IMR-90 (cell line): ENCODE results near the gene RMC1. TPM values are rescaled to one million over a fixed set of nuclear protein-coding genes. Genes with fewer than 3 reads are reported as not detected.

ENCODE experiments used
- ATAC-seq: fragments of 200-7000 bp; cut with Tn5 transposase; 2 replicates; pipeline ENCODE4 v1.9.1; 2020; ENCODE audit warnings: low read depth, mild to moderate bottlenecking, moderate library complexity
- BruUV-seq: library from RNA; stranded (reverse); fragments of 400-500 nt; replicated peaks from 2 replicates; lab custom pipeline; 2021; lab: Mats Ljungman, UMichigan
- CTCF ChIA-PET: fragments of 300-600 bp; formaldehyde crosslinking; extraction: SDS; loops from one replicate; lab custom pipeline; 2021; ENCODE audit warnings: antibody characterized with exemption; lab: Yijun Ruan, JAX
- POLR2A ChIA-PET: fragments of 300-600 bp; sonication (Branson Sonifier 250); formaldehyde crosslinking; loops from one replicate; lab custom pipeline; 2022; ENCODE audit warnings: antibody characterized with exemption; ENCODE audit not compliant: unreplicated experiment; lab: Charles Lee
- DNase-seq: peaks from one replicate; pipeline ENCODE4 v3.0.0; 2013
- H2AFZ ChIP-seq: replicated peaks from 2 replicates; pipeline ENCODE3; 2013; ENCODE audit warnings: low read length, mild to moderate bottlenecking; ENCODE audit not compliant: poor library complexity
- H2AK5ac ChIP-seq: 2 replicates; pipeline ENCODE4 v1.6.1; 2013; ENCODE audit warnings: low read depth, low read length, inconsistent platforms
- H2AK9ac ChIP-seq: replicated peaks from 2 replicates; pipeline ENCODE3; 2013; ENCODE audit warnings: mild to moderate bottlenecking, low read depth, low read length, moderate library complexity; ENCODE audit not compliant: poor library complexity
- H2BK120ac ChIP-seq: 2 replicates; pipeline ENCODE4 v1.6.1; 2013; ENCODE audit warnings: low read depth, low read length, inconsistent platforms
- H2BK15ac ChIP-seq: 3 replicates; pipeline ENCODE4 v1.6.1; 2013; ENCODE audit warnings: low read depth, low read length, inconsistent platforms
- H2BK20ac ChIP-seq: 2 replicates; pipeline ENCODE4 v1.6.1; 2013; ENCODE audit warnings: low read depth, mild to moderate bottlenecking, inconsistent platforms, low read length, moderate library complexity
- H2BK5ac ChIP-seq: 2 replicates; pipeline ENCODE4 v1.6.1; 2013; ENCODE audit warnings: mild to moderate bottlenecking, low read depth, low read length, inconsistent platforms; ENCODE audit not compliant: poor library complexity, severe bottlenecking
- H3K14ac ChIP-seq: replicated peaks from 2 replicates; pipeline ENCODE4 v1.6.1; 2013; ENCODE audit warnings: low read depth, low read length, inconsistent platforms
- H3K18ac ChIP-seq: 2 replicates; pipeline ENCODE4 v1.6.1; 2013; ENCODE audit warnings: low read depth, low read length, control low read depth
- H3K23ac ChIP-seq: 2 replicates; pipeline ENCODE4 v1.6.1; 2013; ENCODE audit warnings: low read depth, low read length, inconsistent platforms
- H3K27ac ChIP-seq: 2 replicates; pipeline ENCODE4 v1.5.1; 2013; ENCODE audit warnings: mild to moderate bottlenecking, control low read depth, low read length; ENCODE audit not compliant: insufficient read depth
- H3K27me3 ChIP-seq: 2 replicates; pipeline ENCODE4 v1.6.1; 2013; ENCODE audit warnings: low read length; ENCODE audit not compliant: control insufficient read depth, insufficient read depth
- H3K36me3 ChIP-seq: 2 replicates; pipeline ENCODE4 v1.6.1; 2013; ENCODE audit warnings: low read length, mixed read lengths; ENCODE audit not compliant: control insufficient read depth, insufficient read depth
- H3K4ac ChIP-seq: 2 replicates; pipeline ENCODE4 v1.6.1; 2013; ENCODE audit warnings: low read depth, low read length, inconsistent platforms
- H3K4me1 ChIP-seq: 2 replicates; pipeline ENCODE4 v1.6.1; 2013; ENCODE audit warnings: low read length, mixed read lengths; ENCODE audit not compliant: control insufficient read depth, insufficient read depth
- H3K4me2 ChIP-seq: 2 replicates; pipeline ENCODE4 v1.6.1; 2013; ENCODE audit warnings: low read depth, mild to moderate bottlenecking, control low read depth, low read length, moderate library complexity
- H3K4me3 ChIP-seq: 2 replicates; pipeline ENCODE4 v1.5.1; 2013; ENCODE audit warnings: low read depth, mild to moderate bottlenecking, control low read depth, low read length, moderate library complexity; ENCODE audit not compliant: insufficient read depth
- H3K56ac ChIP-seq: 2 replicates; pipeline ENCODE4 v1.6.1; 2013; ENCODE audit warnings: low read length, inconsistent platforms; ENCODE audit not compliant: insufficient read depth; ENCODE audit errors: extremely low read depth
- H3K79me1 ChIP-seq, 2 experiments: 2 replicates each; pipeline ENCODE4 v1.6.1; 2013; ENCODE audit warnings: low read length in 2 of 2, inconsistent platforms in 1 of 2, low read depth in 1 of 2
- H3K9ac ChIP-seq: 2 replicates; pipeline ENCODE4 v1.6.1; 2013; ENCODE audit warnings: low read depth, low read length, control low read depth
- H3K9me1 ChIP-seq: 2 replicates; pipeline ENCODE4 v1.6.1; 2013; ENCODE audit warnings: low read length, inconsistent platforms; ENCODE audit not compliant: insufficient read depth
- H3K9me3 ChIP-seq: 2 replicates; pipeline ENCODE4 v1.6.1; 2013; ENCODE audit warnings: low read length; ENCODE audit not compliant: control insufficient read depth, insufficient read depth
- H4K20me1 ChIP-seq: 2 replicates; pipeline ENCODE4 v1.6.1; 2013; ENCODE audit warnings: low read length, inconsistent platforms; ENCODE audit not compliant: insufficient read depth
- H4K5ac ChIP-seq: 2 replicates; pipeline ENCODE4 v1.6.1; 2013; ENCODE audit warnings: mild to moderate bottlenecking, low read depth, low read length, control low read depth
- H4K8ac ChIP-seq, 2 experiments: 2 replicates each; pipeline ENCODE4 v1.6.1; 2013; ENCODE audit warnings: low read depth in 2 of 2, low read length in 2 of 2, control low read depth in 1 of 2, inconsistent platforms in 1 of 2
- H4K91ac ChIP-seq: 2 replicates; pipeline ENCODE4 v1.6.1; 2013; ENCODE audit warnings: low read depth, low read length, inconsistent platforms; ENCODE audit not compliant: insufficient read depth
- BHLHE40 ChIP-seq: fragments of 150-350 bp; IDR thresholded peaks from 2 replicates; pipeline ENCODE4 v1.6.1; 2016; ENCODE audit warnings: mild to moderate bottlenecking, low read depth, low read length
- CEBPB ChIP-seq: IDR thresholded peaks from 2 replicates; pipeline ENCODE4 v1.6.1; 2012; ENCODE audit warnings: low read depth, low read length, improper control_type of control experiment
- CHD1 ChIP-seq: IDR thresholded peaks from 2 replicates; pipeline ENCODE4 v1.6.1; 2012; ENCODE audit warnings: low read depth, low read length, improper control_type of control experiment
- ELK1 ChIP-seq: fragments of 150-350 bp; IDR thresholded peaks from 2 replicates; pipeline ENCODE4 v1.6.1; 2016; ENCODE audit warnings: low read depth, mild to moderate bottlenecking, low read length, moderate library complexity, borderline replicate concordance
- FOS ChIP-seq: fragments of 150-350 bp; IDR thresholded peaks from 2 replicates; pipeline ENCODE4 v1.6.1; 2016; ENCODE audit warnings: low read depth, low read length
- MAZ ChIP-seq: IDR thresholded peaks from 2 replicates; pipeline ENCODE4 v1.6.1; 2012; ENCODE audit warnings: low read depth, mild to moderate bottlenecking, low read length, improper control_type of control experiment, moderate library complexity, borderline replicate concordance
- NFE2L2 ChIP-seq: fragments of 150-350 bp; IDR thresholded peaks from 2 replicates; pipeline ENCODE4 v1.6.1; 2016; ENCODE audit warnings: low read depth, mild to moderate bottlenecking, low read length
- POLR2A ChIP-seq: IDR thresholded peaks from 2 replicates; pipeline ENCODE4 v1.6.1; 2012; ENCODE audit warnings: mild to moderate bottlenecking, low read depth, low read length
- RAD21 ChIP-seq: IDR thresholded peaks from 2 replicates; pipeline ENCODE4 v1.6.1; 2012; ENCODE audit warnings: low read length, improper control_type of control experiment
- RCOR1 ChIP-seq: IDR thresholded peaks from 2 replicates; pipeline ENCODE4 v1.6.1; 2012; ENCODE audit warnings: mild to moderate bottlenecking, low read length, improper control_type of control experiment; ENCODE audit not compliant: insufficient replicate concordance
- RFX5 ChIP-seq: IDR thresholded peaks from 2 replicates; pipeline ENCODE4 v1.8.0; 2012; ENCODE audit warnings: low read depth, mild to moderate bottlenecking, low read length, moderate library complexity
- SMC3 ChIP-seq: fragments of 150-350 bp; IDR thresholded peaks from 2 replicates; pipeline ENCODE4 v1.6.1; 2016; ENCODE audit warnings: low read depth, mild to moderate bottlenecking, antibody characterized with exemption, low read length, moderate library complexity
- WGBS, 2 experiments: methylation state at CpG; one replicate each; pipeline versions ENCODE4 v1.1.5 to v1.1.7; 2013; ENCODE audit warnings: missing lambda C conversion rate in 2 of 2; ENCODE audit not compliant: insufficient read length in 1 of 2; ENCODE audit errors: extremely low coverage in 2 of 2; 5-methylcytosine and 5-hydroxymethylcytosine counted together
- dilution Hi-C: fragments of 300-500 bp; cut with HindIII; formaldehyde crosslinking; loops from one replicate; pipeline ENCODE4 v1.14.3; 2018; ENCODE audit warnings: low sequenced_read_pairs; ENCODE audit not compliant: unreplicated experiment
- in situ Hi-C: fragments of 300-500 bp; cut with MboI; formaldehyde crosslinking; loops from 3 replicates; pipeline ENCODE4 v1.14.3; 2019; ENCODE audit warnings: low sequenced_read_pairs, inconsistent platforms, mixed read lengths
- intact Hi-C: fragments of 100-400 bp; cut with micrococcal nuclease; formaldehyde crosslinking; loops from 2 replicates; pipeline ENCODE4 v1.10.0; 2022
- polyA plus RNA-seq, 3 experiments: library from polyadenylated mRNA; depleted of rRNA; stranded (reverse); fragments of >200 nt; gene quantifications; 2 replicates each; pipeline ENCODE4 v1.2.3, GENCODE V29; 2012; ENCODE audit warnings: low replicate concordance in 1 of 3
- total RNA-seq: library from RNA; depleted of rRNA; stranded (reverse); fragments of >200 nt; gene quantifications from 2 replicates; pipeline ENCODE4 v1.2.3, GENCODE V29; 2012

Gene RMC1
- total and polyA plus RNA-seq, 2 of the 4 experiments (the other 2 are of a cell fraction): 14.2 to 18.0 TPM

GRCh38 chr18:23484561-23485182 lies 18.6 kb upstream of the RMC1 start:
- H3K79me1 ChIP-seq: no peaks in the 10 kb centered on the region
- no peak overlapping the region for H3K14ac ChIP-seq
- in situ Hi-C loops: no loop called here
- ChIA-PET POLR2A (interaction anchor here (0.6 kb wide), 1 partner anchor 10 kb away, joined by 3 read pairs; no protein-coding TSS in a partner anchor), CTCF (no interaction called here)
- no peak overlapping the region for H4K5ac ChIP-seq
- DNase-seq: no peak
- H3K4me2 ChIP-seq: no peak overlapping the region
- no peak overlapping the region for H3K18ac ChIP-seq
- dilution Hi-C loops: no loop called here
- H2BK20ac ChIP-seq: no peak overlapping the region
- H2AK9ac ChIP-seq: no peak overlapping the region
- H3K4ac ChIP-seq: no peak overlapping the region
- no peak overlapping the region for H3K23ac ChIP-seq
- intact Hi-C loops: no loop called here
- peaks cover 19% of the 10 kb centered on the region for H3K36me3 ChIP-seq
- TF ChIP-seq FOS (no peak), RFX5 (no peak), SMC3 (no peak), BHLHE40 (no peak), MAZ (no peak), RAD21 (no peak), ELK1 (no peak), NFE2L2 (no peak), POLR2A (no peak), CHD1 (no peak), RCOR1 (no peak), CEBPB (no peak)
- no peaks in the 10 kb centered on the region for H4K20me1 ChIP-seq
- H3K27me3 ChIP-seq: no peaks in the 10 kb centered on the region
- H2BK5ac ChIP-seq: no peak overlapping the region
- no peak overlapping the region for H3K27ac ChIP-seq
- H2AFZ ChIP-seq: no peak overlapping the region
- H3K9me1 ChIP-seq: no peaks in the 10 kb centered on the region
- peaks cover 5% of the 10 kb centered on the region; the same call in 1 of the 2 replicates for H3K4me1 ChIP-seq
- no peak for ATAC-seq
- no peak overlapping the region for H2BK15ac ChIP-seq
- H3K4me3 ChIP-seq: no peak overlapping the region
- no peak overlapping the region for H3K9ac ChIP-seq
- H2BK120ac ChIP-seq: no peak overlapping the region
- no peak overlapping the region for H4K8ac ChIP-seq
- no peak overlapping the region for H3K56ac ChIP-seq
- WGBS, 2 experiments: no CpG with 5 or more reads among the region's 8 CpGs
- H3K9me3 ChIP-seq: no peaks in the 10 kb centered on the region
- H4K91ac ChIP-seq: no peak overlapping the region
- no TSS peak for BruUV-seq
- no peak overlapping the region for H2AK5ac ChIP-seq
